ENCODE measurements around the gene GZMB. TPM values are rescaled to one million over a fixed set of nuclear protein-coding genes. Genes with fewer than 3 reads are reported as not detected.
"Not testable (repeated sequence)": the region's sequence is repeated elsewhere in the genome, so short reads cannot be mapped to it uniquely, and the experiment has no call there.

The GZMB gene
- total RNA-seq, 1 donor from 2014 or later = 0.52 TPM

DNA sequence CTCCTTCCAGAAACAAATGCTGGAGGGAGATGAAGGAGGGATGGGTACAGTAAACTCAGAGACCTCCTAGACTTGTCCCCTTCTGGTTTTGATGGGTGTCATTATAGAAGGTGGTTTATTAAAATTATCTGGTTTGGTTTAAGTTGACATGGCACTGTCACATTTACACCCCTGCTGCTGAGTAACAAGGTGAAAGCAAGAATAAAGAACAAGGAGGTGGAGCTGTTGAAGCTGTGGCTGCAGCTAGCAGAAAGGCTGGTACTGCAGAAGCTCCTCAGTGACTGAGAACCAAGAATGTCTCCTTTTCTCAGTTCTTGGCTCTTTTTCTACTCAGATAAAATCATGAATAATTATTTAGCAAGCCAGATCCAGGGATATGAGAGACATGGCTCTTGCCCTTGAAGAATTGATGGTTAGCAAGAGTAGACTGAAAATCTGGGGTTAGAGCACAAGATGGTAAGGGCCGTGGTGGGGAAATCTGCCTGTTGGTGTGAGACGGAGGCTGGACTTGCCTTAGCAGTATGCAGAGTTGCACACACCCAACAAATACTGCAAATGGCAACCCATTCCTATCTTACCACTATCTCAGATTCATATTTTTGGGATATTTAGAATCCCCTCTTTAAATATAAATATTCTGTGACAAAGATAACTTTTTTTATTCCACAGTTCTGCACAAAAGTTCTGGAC, 24.2 kb downstream of the GZMB start, which contains the start of gene GZMH:
GZMH (minus strand) TSS at position 31 of the 690 bp plus-strand sequence. CDS start 72 bp downstream, outside the sequence.
- no peak within 1 kb of the TSS for H3K9ac ChIP-seq (ENCODE audit: low read depth in 1 of 3, low read length in 3 of 3)
- no peak within 1 kb of the TSS for H3K4me3 ChIP-seq (ENCODE audit: low read length in 3 of 3)
- no peaks in the 10 kb centered on the region for H3K4me1 ChIP-seq (ENCODE audit: control insufficient read depth in 3 of 3, insufficient read depth in 3 of 3, low read length in 3 of 3)
- H3K27ac ChIP-seq (ENCODE audit: low read depth, low read length) = no peak within 1 kb of the TSS
- no peaks in the 10 kb centered on the region for H3K9me3 ChIP-seq (ENCODE audit: control insufficient read depth in 3 of 3, low read length in 3 of 3)
- H3K36me3 ChIP-seq (ENCODE audit: control insufficient read depth in 3 of 3, insufficient read depth in 3 of 3, low read length in 3 of 3) = no peaks in the 10 kb centered on the region
- H3K27me3 ChIP-seq (ENCODE audit: control insufficient read depth in 3 of 3, insufficient read depth in 3 of 3, low read length in 3 of 3) = no peaks in the 10 kb centered on the region

DNA sequence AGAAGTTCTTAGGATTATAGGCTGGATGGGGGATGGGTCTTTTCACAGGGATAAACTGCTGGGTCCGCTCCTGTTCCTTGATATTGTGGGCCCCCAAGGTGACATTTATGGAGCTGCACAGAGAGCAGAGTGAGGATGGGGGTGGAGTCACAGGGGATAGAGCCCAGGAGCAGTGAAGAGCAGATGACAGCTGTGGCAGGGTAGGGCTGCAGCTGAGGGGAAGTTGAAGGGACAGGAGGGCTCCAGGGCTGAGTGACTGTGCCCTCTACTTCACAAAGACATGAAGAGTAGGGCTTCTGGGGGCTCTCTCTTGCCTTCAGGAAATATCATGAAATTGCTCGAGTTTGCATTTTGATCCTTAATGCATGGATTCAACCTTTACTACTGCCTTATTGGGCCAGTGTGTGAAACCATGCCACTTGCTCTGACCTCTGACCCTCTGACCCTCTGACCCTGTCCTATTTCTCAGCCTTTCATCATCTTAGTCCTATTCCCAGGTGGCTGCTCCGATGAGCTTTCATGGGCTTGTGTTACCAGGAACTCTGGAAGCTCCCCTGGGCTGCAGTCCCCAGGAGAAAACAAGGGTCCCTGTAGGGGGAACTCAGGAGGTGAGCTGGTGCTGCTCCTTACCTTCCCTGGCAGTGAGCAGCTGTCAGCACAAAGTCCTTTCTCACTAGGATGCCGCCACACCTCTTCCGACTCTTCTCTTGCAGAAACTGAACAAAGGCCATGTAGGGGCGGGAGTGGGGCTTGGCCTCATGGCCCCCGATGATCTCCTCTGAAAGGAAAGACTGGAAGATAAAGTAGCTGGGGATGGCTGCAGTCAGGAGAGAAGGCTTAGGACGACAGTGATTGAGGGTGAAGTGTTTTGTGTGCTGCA, 26.1 kb downstream of the GZMB start:
- Histone ChIP-seq H3K27ac (ENCODE audit: low read depth, low read length) (no peak overlapping the region), H3K36me3 (ENCODE audit: control insufficient read depth in 3 of 3, insufficient read depth in 3 of 3, low read length in 3 of 3) (no peaks in the 10 kb centered on the region), H3K27me3 (ENCODE audit: control insufficient read depth in 3 of 3, insufficient read depth in 3 of 3, low read length in 3 of 3) (no peaks in the 10 kb centered on the region), H3K9ac (ENCODE audit: low read depth in 1 of 3, low read length in 3 of 3) (no peak overlapping the region), H3K4me1 (ENCODE audit: control insufficient read depth in 3 of 3, insufficient read depth in 3 of 3, low read length in 3 of 3) (no peaks in the 10 kb centered on the region), H3K9me3 (ENCODE audit: control insufficient read depth in 3 of 3, low read length in 3 of 3) (no peaks in the 10 kb centered on the region), H3K4me3 (ENCODE audit: low read length in 3 of 3) (no peak overlapping the region)

DNA sequence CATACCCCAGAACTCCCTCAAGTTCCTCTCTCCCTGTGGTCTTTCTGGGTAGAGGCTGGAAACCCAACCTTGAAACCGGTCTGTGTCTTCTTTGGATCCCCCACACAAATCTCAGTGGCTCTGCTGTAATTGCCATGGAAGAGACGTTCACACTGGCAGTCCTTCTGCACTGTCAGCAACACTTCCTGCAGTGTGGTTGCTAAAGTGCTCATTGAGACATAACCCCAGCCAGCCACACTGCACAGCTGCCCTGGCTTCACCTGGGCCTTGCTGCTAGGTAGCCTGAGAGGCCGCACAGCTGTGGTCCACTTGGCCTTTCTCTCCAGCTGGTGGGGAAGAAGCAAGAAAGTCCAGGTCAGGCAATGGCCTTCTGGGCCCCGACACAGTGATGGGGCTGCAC, 26.9 kb downstream of the GZMB start:
- H3K4me1 ChIP-seq (ENCODE audit: control insufficient read depth in 3 of 3, insufficient read depth in 3 of 3, low read length in 3 of 3) = no peaks in the 10 kb centered on the region
- H3K4me3 ChIP-seq (ENCODE audit: low read length in 3 of 3) = no peak overlapping the region
- no peaks in the 10 kb centered on the region for H3K9me3 ChIP-seq (ENCODE audit: control insufficient read depth in 3 of 3, low read length in 3 of 3)
- no peaks in the 10 kb centered on the region for H3K27me3 ChIP-seq (ENCODE audit: control insufficient read depth in 3 of 3, insufficient read depth in 3 of 3, low read length in 3 of 3)
- no peaks in the 10 kb centered on the region for H3K36me3 ChIP-seq (ENCODE audit: control insufficient read depth in 3 of 3, insufficient read depth in 3 of 3, low read length in 3 of 3)
- no peak overlapping the region for H3K27ac ChIP-seq (ENCODE audit: low read depth, low read length)
- H3K9ac ChIP-seq (ENCODE audit: low read depth in 1 of 3, low read length in 3 of 3) = no peak overlapping the region

DNA sequence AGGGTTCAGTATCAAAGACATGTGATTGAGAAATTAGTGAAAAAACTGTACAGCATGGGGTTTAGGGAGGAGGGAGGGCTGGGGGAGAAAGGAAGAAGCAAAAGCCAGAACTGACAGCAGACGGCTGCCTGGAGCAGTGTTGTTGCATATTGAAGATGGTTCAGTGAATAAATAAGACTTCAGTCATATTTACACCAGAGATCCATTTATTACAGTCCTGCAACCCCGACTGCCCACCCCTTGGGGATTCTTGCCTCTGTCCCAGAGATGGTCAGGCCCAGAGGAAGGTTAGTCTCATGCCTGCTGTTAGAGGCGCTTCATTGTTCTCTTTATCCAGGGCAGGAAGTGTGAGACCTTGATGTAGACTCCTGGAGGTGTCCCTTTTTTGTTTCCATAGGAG, 27.7 kb downstream of the GZMB start:
- H3K4me1 ChIP-seq (ENCODE audit: control insufficient read depth in 3 of 3, insufficient read depth in 3 of 3, low read length in 3 of 3) = no peaks in the 10 kb centered on the region
- H3K27ac ChIP-seq (ENCODE audit: low read depth, low read length) = no peak overlapping the region
- H3K27me3 ChIP-seq (ENCODE audit: control insufficient read depth in 3 of 3, insufficient read depth in 3 of 3, low read length in 3 of 3) = peaks cover 0 to 2% (median 0%) of the 10 kb centered on the region in 3 donors
- no peak overlapping the region for H3K9ac ChIP-seq (ENCODE audit: low read depth in 1 of 3, low read length in 3 of 3)
- H3K9me3 ChIP-seq (ENCODE audit: control insufficient read depth in 3 of 3, low read length in 3 of 3) = no peaks in the 10 kb centered on the region
- no peaks in the 10 kb centered on the region for H3K36me3 ChIP-seq (ENCODE audit: control insufficient read depth in 3 of 3, insufficient read depth in 3 of 3, low read length in 3 of 3)
- H3K4me3 ChIP-seq (ENCODE audit: low read length in 3 of 3) = no peak overlapping the region

DNA sequence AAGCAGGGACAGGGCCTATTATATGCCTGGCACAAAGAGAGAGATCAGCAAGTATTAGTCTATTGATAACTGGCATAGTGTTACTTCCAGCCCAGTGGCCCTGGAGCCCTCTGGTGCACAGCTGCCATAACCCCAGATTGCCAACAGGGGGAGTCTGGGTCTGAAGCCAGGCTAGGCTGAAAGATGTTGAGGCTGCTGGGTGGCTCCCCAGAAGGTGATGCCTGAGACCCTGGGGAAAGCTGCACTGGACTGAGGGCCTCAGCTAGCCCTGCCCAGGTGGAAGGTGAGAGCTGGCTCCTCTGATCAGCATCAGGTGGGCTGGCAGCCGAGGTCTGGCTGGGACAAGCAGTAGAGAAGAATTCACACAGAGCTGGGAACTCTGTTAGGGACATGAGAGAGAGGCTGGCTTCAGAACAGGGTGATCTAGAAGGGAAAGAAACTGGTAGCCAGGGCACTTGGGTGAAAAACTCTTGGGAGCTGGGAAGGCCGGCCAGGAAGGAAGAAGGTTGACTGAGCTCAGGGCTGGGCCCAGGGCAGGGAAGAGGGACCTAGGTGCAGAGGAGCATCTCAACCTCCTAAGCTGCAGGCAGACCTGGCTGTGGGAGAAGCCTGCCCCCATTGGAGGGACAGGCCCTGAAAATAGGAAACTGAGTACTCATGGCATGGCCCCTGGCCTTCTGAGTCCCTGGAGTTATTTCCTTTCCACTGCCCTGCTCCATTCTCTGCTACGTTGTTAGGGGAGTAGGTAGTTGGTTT, 28.4 kb downstream of the GZMB start:
- H3K27me3 ChIP-seq (ENCODE audit: control insufficient read depth in 3 of 3, insufficient read depth in 3 of 3, low read length in 3 of 3) = peaks cover 0 to 2% (median 0%) of the 10 kb centered on the region in 3 donors
- H3K36me3 ChIP-seq (ENCODE audit: control insufficient read depth in 3 of 3, insufficient read depth in 3 of 3, low read length in 3 of 3) = no peaks in the 10 kb centered on the region
- H3K9ac ChIP-seq (ENCODE audit: low read depth in 1 of 3, low read length in 3 of 3) = no peak overlapping the region
- H3K9me3 ChIP-seq (ENCODE audit: control insufficient read depth in 3 of 3, low read length in 3 of 3) = peaks cover 0 to 3% (median 0%) of the 10 kb centered on the region in 3 donors
- H3K27ac ChIP-seq (ENCODE audit: low read depth, low read length) = no peak overlapping the region
- H3K4me1 ChIP-seq (ENCODE audit: control insufficient read depth in 3 of 3, insufficient read depth in 3 of 3, low read length in 3 of 3) = no peaks in the 10 kb centered on the region
- no peak overlapping the region for H3K4me3 ChIP-seq (ENCODE audit: low read length in 3 of 3)

DNA sequence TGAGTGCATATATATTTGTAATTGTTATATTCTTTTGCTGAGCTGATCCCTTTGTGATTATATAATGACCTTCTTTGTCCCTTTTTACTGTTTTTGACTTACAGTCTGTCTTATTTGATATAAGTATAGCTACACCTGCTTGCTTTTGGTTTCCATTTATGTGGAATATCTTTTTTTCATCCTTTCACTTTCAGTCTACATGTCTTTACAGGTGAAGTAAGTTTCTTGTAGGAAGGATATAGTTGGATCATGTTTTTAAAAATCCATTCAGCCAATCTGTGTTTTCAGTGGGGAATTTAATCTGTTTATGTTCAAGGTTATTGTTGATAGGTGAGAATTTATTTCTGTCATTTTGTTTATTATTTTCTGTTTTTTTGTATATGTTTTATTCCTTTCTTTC, 36.6 kb downstream of the GZMB start:
- no peak overlapping the region for H3K27ac ChIP-seq (ENCODE audit: low read depth, low read length)
- no peaks in the 10 kb centered on the region for H3K36me3 ChIP-seq (ENCODE audit: control insufficient read depth in 3 of 3, insufficient read depth in 3 of 3, low read length in 3 of 3)
- H3K4me1 ChIP-seq (ENCODE audit: control insufficient read depth in 3 of 3, insufficient read depth in 3 of 3, low read length in 3 of 3) = no peaks in the 10 kb centered on the region
- no peak overlapping the region for H3K9ac ChIP-seq (ENCODE audit: low read depth in 1 of 3, low read length in 3 of 3)
- no peak overlapping the region for H3K4me3 ChIP-seq (ENCODE audit: low read length in 3 of 3)
- peaks cover 0 to 7% (median 6%) of the 10 kb centered on the region in 3 donors for H3K9me3 ChIP-seq (ENCODE audit: control insufficient read depth in 3 of 3, low read length in 3 of 3)
- H3K27me3 ChIP-seq (ENCODE audit: control insufficient read depth in 3 of 3, insufficient read depth in 3 of 3, low read length in 3 of 3) = peaks cover 0 to 2% (median 0%) of the 10 kb centered on the region in 3 donors

DNA sequence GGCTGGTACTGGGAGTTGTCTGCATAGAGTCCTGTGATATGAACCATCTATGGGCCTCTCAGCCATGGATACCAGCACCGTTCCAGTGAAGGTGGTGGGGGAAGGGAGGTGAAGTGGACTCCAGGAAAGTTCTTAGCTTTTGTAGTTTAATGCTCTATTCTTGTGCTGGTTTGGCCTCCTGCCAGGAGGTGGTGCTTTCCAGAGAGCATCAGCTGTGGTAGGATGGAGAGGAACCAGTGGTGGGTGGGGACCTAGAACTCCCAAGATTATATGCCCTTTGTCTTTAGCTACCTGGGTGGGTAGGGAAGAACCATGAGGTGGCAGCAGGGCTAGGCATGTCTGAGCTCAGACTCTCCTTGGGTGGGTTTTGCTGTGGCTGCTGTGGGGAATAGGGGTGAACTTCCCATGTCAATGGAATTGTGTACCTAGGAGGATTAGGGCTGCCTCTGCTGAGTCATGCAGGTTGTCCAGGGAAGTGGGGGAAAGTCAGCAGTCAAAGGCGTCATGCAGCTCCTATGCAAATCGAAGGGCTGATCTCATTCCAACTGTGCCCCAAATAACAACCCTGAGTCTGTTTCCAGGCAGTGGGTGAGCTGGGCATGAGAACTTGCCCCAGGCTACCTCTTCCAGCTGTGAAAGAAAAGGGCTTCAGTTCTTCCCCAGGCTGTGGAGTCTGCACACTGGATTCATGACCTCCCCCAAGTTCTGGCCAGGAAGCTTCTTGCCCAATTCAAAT, 38.7 kb downstream of the GZMB start:
- Histone ChIP-seq H3K27me3 (ENCODE audit: control insufficient read depth in 3 of 3, insufficient read depth in 3 of 3, low read length in 3 of 3) (no peaks in the 10 kb centered on the region), H3K4me3 (ENCODE audit: low read length in 3 of 3) (no peak overlapping the region), H3K4me1 (ENCODE audit: control insufficient read depth in 3 of 3, insufficient read depth in 3 of 3, low read length in 3 of 3) (no peaks in the 10 kb centered on the region), H3K9ac (ENCODE audit: low read depth in 1 of 3, low read length in 3 of 3) (no peak overlapping the region), H3K27ac (ENCODE audit: low read depth, low read length) (no peak overlapping the region), H3K9me3 (ENCODE audit: control insufficient read depth in 3 of 3, low read length in 3 of 3) (peaks cover 0 to 7% (median 3%) of the 10 kb centered on the region in 3 donors), H3K36me3 (ENCODE audit: control insufficient read depth in 3 of 3, insufficient read depth in 3 of 3, low read length in 3 of 3) (no peaks in the 10 kb centered on the region)

DNA sequence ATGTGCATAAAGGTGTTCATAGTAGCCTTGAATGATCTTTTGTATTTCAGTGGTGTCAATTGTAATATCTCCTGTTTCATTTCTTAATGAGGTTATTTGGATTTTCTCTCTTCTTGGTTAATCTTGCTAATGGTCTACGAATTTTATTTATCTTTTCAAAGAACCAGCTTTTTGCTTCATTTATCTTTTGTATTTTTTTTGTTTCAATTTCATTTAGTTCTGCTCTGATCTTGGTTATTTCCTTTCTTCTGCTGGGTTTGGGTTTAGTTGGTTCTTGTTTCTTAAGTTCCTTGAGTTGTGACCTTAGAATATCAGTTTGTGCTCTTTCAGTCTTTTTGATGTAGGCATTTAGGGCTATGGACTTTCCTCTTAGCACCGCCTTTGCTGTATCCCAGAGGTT, 43.0 kb downstream of the GZMB start:
- H3K9ac ChIP-seq (ENCODE audit: low read depth in 1 of 3, low read length in 3 of 3); H3K4me1 ChIP-seq (ENCODE audit: control insufficient read depth in 3 of 3, insufficient read depth in 3 of 3, low read length in 3 of 3); H3K4me3 ChIP-seq (ENCODE audit: low read length in 3 of 3); H3K27ac ChIP-seq (ENCODE audit: low read depth, low read length); H3K27me3 ChIP-seq (ENCODE audit: control insufficient read depth in 3 of 3, insufficient read depth in 3 of 3, low read length in 3 of 3); H3K36me3 ChIP-seq (ENCODE audit: control insufficient read depth in 3 of 3, insufficient read depth in 3 of 3, low read length in 3 of 3); H3K9me3 ChIP-seq (ENCODE audit: control insufficient read depth in 3 of 3, low read length in 3 of 3): not testable (repeated sequence)

DNA sequence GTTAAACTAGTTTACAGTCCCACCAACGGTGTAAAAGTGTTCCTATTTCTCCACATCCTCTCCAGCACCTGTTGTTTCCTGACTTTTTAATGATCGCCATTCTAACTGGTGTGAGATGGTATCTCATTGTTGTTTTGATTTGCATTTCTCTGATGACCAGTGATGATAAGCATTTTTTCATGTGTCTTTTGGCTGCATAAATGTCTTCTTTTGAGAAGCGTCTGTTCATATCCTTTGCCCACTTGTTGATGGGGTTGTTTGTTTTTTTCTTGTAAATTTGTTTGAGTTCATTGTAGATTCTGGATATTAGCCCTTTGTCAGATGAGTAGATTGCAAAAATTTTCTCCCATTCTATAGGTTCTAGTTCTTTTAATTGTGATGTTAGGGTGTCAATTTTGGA, 49.6 kb downstream of the GZMB start:
- not testable (repeated sequence) for H3K27me3 ChIP-seq (ENCODE audit: control insufficient read depth in 3 of 3, insufficient read depth in 3 of 3, low read length in 3 of 3); H3K9ac ChIP-seq (ENCODE audit: low read depth in 1 of 3, low read length in 3 of 3); H3K9me3 ChIP-seq (ENCODE audit: control insufficient read depth in 3 of 3, low read length in 3 of 3); H3K4me3 ChIP-seq (ENCODE audit: low read length in 3 of 3); H3K36me3 ChIP-seq (ENCODE audit: control insufficient read depth in 3 of 3, insufficient read depth in 3 of 3, low read length in 3 of 3); H3K27ac ChIP-seq (ENCODE audit: low read depth, low read length); H3K4me1 ChIP-seq (ENCODE audit: control insufficient read depth in 3 of 3, insufficient read depth in 3 of 3, low read length in 3 of 3)

All from skeletal muscle tissue (tissue), 4 donors.